ENCODE measurements around the gene FLYWCH1. TPM values are rescaled to one million over a fixed set of nuclear protein-coding genes. Genes with fewer than 3 reads are reported as not detected.

FLYWCH1 gene
- total and polyA plus RNA-seq, 9 donors: 7.8 to 28.5 (median 17.3) TPM

DNA sequence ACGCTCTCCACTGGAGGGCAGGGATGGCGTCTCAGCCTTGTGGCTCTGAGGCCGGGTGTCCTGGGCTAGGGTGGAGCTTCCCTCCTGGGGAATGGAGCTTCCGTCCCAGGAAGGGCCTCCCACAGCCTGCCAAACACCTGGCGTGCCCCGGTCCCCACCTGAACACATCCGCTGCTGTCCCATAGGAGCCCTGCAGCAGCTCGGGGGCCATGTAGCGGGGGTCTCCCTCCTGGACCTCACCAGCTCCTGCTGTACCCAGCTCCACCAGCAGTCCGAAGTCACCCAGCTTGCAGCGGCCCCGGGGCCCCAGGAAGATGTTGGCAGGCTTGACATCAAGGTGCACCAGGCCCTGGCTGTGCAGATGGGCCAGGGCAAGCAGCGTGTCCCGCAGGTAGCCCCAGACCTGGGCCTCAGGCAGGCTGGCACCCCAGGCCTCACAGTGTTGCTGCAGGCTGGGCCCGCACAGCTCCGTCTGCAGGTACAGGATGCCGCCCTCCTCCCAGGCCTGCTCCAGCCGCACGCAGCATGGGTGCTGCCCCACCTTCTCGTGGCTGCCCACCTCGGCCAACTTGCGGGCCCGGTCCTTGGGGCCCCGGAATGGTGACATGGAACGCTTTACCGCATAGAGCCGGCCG, 63.5 kb downstream of the FLYWCH1 start:
- Histone ChIP-seq H3K36me3 (ENCODE audit: control insufficient read depth, insufficient read depth, low read length) (peaks cover 29% of the 10 kb centered on the region), H3K27me3 (ENCODE audit: control insufficient read depth, insufficient read depth, low read length) (peaks cover 3% of the 10 kb centered on the region), H3K9me3 (replicated peaks; ENCODE audit: control insufficient read depth, low read depth, low read length) (no peaks in the 10 kb centered on the region), H3K4me1 (ENCODE audit: control insufficient read depth, insufficient read depth, low read length) (peaks cover 33% of the 10 kb centered on the region), H3K27ac (ENCODE audit: low read length) (no peak overlapping the region), H3K4me3 (ENCODE audit: low read length) (no peak overlapping the region)
- WGBS (ENCODE audit: insufficient coverage): 90% methylated on average over 28 of the region's 28 CpGs
- no peak for DNase-seq

DNA sequence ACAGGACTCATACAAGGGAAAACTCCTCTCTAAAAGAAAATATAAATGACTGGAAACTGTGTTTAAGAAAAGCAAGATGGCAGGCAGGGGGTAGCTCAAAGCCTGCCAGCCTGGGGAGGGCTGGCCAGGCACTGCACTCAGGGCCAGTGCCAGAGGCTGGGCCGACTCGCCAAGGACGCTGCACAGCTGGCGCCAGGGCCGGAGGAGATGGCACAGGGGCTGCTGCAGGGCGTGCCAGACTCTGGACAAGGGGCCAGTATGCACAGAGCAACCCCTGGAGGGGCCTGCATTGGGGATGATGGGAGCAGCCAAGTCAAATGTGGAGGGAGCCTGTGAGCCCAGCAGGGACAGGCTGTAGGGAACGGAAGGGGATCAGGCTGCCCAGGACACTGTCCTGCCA, 64.5 kb downstream of the FLYWCH1 start:
- Histone ChIP-seq H3K36me3 (ENCODE audit: control insufficient read depth, insufficient read depth, low read length) (peaks cover 29% of the 10 kb centered on the region), H3K27ac (ENCODE audit: low read length) (no peak overlapping the region), H3K27me3 (ENCODE audit: control insufficient read depth, insufficient read depth, low read length) (no peaks in the 10 kb centered on the region), H3K9me3 (replicated peaks; ENCODE audit: control insufficient read depth, low read depth, low read length) (no peaks in the 10 kb centered on the region), H3K4me1 (ENCODE audit: control insufficient read depth, insufficient read depth, low read length) (peaks cover 36% of the 10 kb centered on the region), H3K4me3 (ENCODE audit: low read length) (no peak overlapping the region)
- DNase-seq: no peak
- 84% methylated on average over 7 of the region's 7 CpGs for WGBS (ENCODE audit: insufficient coverage)

DNA sequence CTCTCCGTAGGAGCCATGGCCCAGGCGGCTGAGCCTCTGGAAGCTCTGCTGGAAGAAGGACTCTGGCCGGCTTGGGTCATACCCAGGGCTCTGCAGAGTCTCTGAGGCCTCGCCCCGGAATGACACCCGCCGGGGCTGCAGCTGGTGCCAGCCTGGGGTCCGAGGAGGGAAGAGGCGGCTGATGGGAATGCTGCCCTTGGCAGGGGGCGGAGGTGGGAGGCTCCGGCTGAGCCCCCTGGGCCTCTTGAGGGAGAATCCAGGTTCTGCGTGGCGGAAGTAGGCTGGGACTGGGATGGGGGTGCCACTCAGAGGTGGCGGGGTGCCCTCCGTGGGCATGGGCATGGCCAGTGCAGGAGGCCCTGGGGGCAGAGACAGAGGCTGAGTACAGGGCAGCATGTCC, 64.9 kb downstream of the FLYWCH1 start:
- DNase-seq: no peak
- 92% methylated on average over 13 of the region's 15 CpGs for WGBS (ENCODE audit: insufficient coverage)

DNA sequence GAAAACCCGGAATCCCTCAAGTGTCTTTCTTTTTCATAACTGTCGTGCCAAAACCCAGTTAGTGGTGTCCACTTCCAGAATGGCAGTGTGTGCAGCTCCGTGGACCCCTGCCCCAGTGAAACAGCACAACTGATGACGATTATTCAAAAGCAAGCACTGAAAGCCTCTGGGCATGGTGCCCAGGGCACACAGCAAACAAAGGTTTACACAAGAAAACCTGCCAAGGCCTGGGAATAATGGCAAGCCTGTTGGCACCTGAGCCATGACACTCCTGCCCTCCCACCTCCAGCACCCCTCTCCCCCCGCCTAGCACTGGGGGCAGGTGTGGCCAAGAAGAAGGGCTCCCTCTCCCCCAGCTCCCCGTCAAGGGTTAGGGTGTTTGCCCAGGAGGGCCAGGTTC, 65.7 kb downstream of the FLYWCH1 start:
- 88% methylated on average over 4 of the region's 6 CpGs for WGBS (ENCODE audit: insufficient coverage)

More for the DNA sequence above, 64.9 kb downstream of the FLYWCH1 start:
- no peak overlapping the region for H3K27ac ChIP-seq (ENCODE audit: low read length)
- no peaks in the 10 kb centered on the region for H3K9me3 ChIP-seq (replicated peaks; ENCODE audit: control insufficient read depth, low read depth, low read length)
- H3K4me3 ChIP-seq (ENCODE audit: low read length): no peak overlapping the region
- H3K36me3 ChIP-seq (ENCODE audit: control insufficient read depth, insufficient read depth, low read length): peaks cover 24% of the 10 kb centered on the region
- H3K27me3 ChIP-seq (ENCODE audit: control insufficient read depth, insufficient read depth, low read length): no peaks in the 10 kb centered on the region
- H3K4me1 ChIP-seq (ENCODE audit: control insufficient read depth, insufficient read depth, low read length): peaks cover 38% of the 10 kb centered on the region

DNA sequence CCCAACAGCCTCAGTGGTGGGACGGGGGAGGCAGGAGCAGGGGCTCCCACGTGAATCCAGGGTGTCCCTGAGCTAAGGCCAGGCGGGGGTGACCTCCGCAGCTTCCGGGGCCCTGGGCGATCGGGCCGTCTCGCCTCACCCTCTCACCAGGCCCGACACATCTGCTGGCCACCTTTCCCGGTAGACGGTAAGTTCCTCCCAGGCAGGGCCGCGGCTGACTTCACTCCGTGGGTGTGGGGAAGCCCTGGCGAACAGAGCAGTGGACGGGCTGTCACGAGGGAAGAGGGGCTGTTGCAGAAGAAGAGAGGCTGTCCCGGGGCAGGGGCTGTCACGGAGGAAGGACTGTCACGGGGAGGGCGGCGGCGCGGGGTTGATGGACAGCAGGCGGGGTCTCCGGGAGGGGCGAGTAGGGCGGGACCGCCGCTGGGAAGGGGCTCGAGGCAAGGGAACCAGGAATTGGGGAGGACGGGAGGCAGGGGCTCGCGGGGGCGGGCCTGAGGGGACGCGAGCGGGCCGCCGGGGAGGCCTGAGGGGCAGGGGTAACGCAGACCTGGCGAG, 68.0 kb downstream of the FLYWCH1 start:
- Histone ChIP-seq H3K27ac (ENCODE audit: low read length) (no peak overlapping the region), H3K36me3 (ENCODE audit: control insufficient read depth, insufficient read depth, low read length) (peaks cover 12% of the 10 kb centered on the region), H3K4me1 (ENCODE audit: control insufficient read depth, insufficient read depth, low read length) (peaks cover 30% of the 10 kb centered on the region), H3K27me3 (ENCODE audit: control insufficient read depth, insufficient read depth, low read length) (peaks cover 2% of the 10 kb centered on the region), H3K9me3 (replicated peaks; ENCODE audit: control insufficient read depth, low read depth, low read length) (no peaks in the 10 kb centered on the region), H3K4me3 (ENCODE audit: low read length) (peak overlapping the region; percentile 74)
- DNase-seq: no peak
- 3% methylated on average over 32 of the region's 43 CpGs for WGBS (ENCODE audit: insufficient coverage)

More for the DNA sequence above, 65.7 kb downstream of the FLYWCH1 start:
- Histone ChIP-seq H3K4me1 (ENCODE audit: control insufficient read depth, insufficient read depth, low read length) (peaks cover 31% of the 10 kb centered on the region), H3K27me3 (ENCODE audit: control insufficient read depth, insufficient read depth, low read length) (no peaks in the 10 kb centered on the region), H3K4me3 (ENCODE audit: low read length) (no peak overlapping the region), H3K36me3 (ENCODE audit: control insufficient read depth, insufficient read depth, low read length) (peaks cover 23% of the 10 kb centered on the region), H3K27ac (ENCODE audit: low read length) (no peak overlapping the region), H3K9me3 (replicated peaks; ENCODE audit: control insufficient read depth, low read depth, low read length) (no peaks in the 10 kb centered on the region)
- DNase-seq: no peak

DNA sequence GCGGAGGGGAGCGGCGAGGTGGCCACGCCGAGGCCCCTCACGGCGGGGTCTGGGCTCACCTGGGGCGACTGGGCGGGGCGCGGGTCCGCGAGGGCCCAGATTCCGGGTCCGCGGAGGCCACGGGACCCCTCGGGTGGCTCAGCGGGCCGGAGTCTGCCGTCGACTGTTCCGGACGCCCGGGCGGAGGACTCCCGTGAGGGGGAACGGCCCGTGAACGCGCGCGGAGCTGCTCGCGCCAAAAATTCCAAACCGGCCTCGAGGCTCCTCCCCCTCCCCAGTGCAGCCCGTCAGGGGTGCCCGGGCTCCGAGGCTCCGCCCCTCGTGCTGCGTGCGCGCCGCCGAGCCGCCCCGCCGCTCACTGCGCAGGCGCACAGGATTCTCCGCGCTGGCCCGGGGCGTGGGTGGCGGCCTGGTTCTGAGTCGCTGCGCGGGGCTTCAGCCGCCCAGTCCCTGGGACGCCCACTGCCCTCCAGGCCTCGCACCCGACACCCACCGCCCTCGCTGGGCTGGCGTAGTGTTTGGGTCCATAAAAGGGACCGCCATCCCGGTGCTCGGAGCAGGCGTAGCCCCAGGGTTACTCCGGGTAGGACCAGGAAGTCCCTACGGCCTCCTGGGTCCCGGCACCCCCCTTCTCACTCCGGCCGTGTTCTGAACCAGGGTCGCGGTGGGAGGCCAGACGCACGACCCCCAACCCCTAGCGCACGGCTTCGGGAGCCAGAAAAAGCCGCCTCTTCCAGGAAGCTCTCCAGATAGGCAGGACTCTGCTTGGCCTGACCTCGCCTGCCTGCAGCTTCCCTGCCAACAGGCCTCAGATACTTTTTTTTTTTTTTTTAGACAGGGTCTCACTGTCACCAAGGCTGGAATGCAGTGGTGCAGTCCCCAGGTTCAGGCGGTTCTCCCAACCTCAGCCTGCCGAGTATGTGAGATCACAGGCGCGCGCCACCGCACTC, 68.8 kb downstream of the FLYWCH1 start, which contains the start of gene PKMYT1:
Gene PKMYT1, minus strand, starts transcription at position 220 of the 950 bp plus-strand sequence. CDS start 789 bp downstream, outside the sequence.
- 5% methylated on average over 91 of the region's 91 CpGs for WGBS (ENCODE audit: insufficient coverage)
- DNase-seq: peak; percentile 96
- peaks cover 37% of the 10 kb centered on the region for H3K4me1 ChIP-seq (ENCODE audit: control insufficient read depth, insufficient read depth, low read length)
- peak within 1 kb of the TSS; percentile 74 for H3K4me3 ChIP-seq (ENCODE audit: low read length)
- peak within 1 kb of the TSS; percentile 60 for H3K27ac ChIP-seq (ENCODE audit: low read length)
- H3K9me3 ChIP-seq (replicated peaks; ENCODE audit: control insufficient read depth, low read depth, low read length): no peaks in the 10 kb centered on the region
- peaks cover 7% of the 10 kb centered on the region for H3K36me3 ChIP-seq (ENCODE audit: control insufficient read depth, insufficient read depth, low read length)
- peaks cover 3% of the 10 kb centered on the region for H3K27me3 ChIP-seq (ENCODE audit: control insufficient read depth, insufficient read depth, low read length)

DNA sequence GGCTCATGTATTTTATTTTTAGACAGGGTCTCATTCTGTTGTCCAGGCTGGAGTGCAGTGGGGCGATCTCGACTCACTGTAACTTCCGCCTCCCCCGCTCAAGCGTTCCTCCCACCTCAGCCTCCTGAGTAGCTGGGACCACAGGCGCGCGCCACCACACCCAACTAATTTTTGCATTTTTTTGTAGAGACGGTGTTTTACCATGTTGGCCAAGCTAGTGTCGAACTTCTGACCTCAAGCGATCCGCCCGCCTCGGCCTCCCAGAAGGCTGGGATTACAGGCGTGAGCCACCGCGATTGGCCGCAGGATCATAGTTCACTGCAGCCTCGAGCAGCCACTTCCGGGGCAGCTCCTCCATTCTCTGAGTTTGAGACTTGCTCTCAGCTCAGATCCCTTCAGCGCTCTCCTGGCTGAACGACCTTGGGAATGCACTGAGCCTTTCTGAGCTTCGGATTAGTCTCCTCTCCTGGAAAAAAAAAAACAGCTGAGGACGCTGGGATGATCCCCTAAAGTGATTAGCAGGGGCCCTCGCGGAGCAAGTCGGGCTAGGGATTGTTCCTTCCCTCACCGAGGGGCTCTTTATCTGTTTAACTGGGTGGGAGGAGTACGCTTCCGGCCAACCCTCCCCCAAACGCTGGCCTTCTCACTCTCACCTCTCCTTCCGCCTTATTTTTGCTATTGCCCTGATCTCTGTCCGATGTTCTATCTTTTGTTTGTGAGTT, 69.6 kb downstream of the FLYWCH1 start:
- Histone ChIP-seq H3K27ac (ENCODE audit: low read length) (no peak overlapping the region), H3K27me3 (ENCODE audit: control insufficient read depth, insufficient read depth, low read length) (peaks cover 3% of the 10 kb centered on the region), H3K4me1 (ENCODE audit: control insufficient read depth, insufficient read depth, low read length) (peaks cover 46% of the 10 kb centered on the region), H3K36me3 (ENCODE audit: control insufficient read depth, insufficient read depth, low read length) (no peaks in the 10 kb centered on the region), H3K4me3 (ENCODE audit: low read length) (no peak overlapping the region), H3K9me3 (replicated peaks; ENCODE audit: control insufficient read depth, low read depth, low read length) (no peaks in the 10 kb centered on the region)
- WGBS (ENCODE audit: insufficient coverage): 26% methylated on average over 19 of the region's 33 CpGs
- DNase-seq: no peak

DNA sequence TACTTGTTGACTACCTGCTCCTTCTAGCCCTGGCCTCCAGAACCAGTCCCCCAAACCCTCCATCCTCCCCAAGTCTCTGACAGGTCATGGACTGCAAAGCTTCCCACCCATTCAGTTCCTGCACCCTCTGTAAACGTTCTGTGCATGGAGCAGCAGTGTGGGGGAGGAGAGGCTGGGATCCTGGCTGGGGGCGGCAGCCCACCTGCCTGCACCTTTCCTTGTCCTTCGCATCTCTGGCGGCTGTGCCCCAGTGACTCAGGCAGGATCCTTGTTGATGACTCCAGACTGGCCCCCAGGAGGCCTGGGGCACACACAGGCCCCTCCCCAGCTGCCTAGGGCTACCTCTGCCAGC, 70.1 kb downstream of the FLYWCH1 start:
- WGBS (ENCODE audit: insufficient coverage): 54% methylated on average over 3 of the region's 4 CpGs
- no peaks in the 10 kb centered on the region for H3K36me3 ChIP-seq (ENCODE audit: control insufficient read depth, insufficient read depth, low read length)
- peaks cover 3% of the 10 kb centered on the region for H3K27me3 ChIP-seq (ENCODE audit: control insufficient read depth, insufficient read depth, low read length)
- H3K9me3 ChIP-seq (replicated peaks; ENCODE audit: control insufficient read depth, low read depth, low read length): no peaks in the 10 kb centered on the region
- no peak overlapping the region for H3K27ac ChIP-seq (ENCODE audit: low read length)
- no peak overlapping the region for H3K4me3 ChIP-seq (ENCODE audit: low read length)
- peaks cover 51% of the 10 kb centered on the region for H3K4me1 ChIP-seq (ENCODE audit: control insufficient read depth, insufficient read depth, low read length)
- no peak for DNase-seq

DNA sequence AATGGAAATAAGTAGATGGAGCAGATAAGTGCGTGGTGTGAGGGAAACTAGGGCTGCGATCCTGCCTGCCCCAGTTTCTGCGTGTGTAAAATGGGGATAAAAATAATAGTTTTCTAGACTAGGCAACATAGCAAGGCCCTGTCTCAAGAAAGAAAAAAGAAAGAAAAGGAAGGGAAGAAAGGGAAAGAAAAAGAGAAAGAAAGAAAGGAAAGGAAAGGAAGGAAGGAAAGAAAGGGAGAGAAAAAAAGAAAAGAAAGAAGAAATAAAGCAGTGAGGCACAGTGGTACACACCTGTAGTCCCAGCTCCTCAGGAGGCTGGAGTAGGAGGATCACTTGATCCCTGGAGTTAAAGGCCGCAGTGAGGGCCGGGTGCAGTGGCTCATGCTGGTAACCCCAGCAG, 70.7 kb downstream of the FLYWCH1 start:
- Histone ChIP-seq H3K27me3 (ENCODE audit: control insufficient read depth, insufficient read depth, low read length) (peaks cover 3% of the 10 kb centered on the region), H3K4me1 (ENCODE audit: control insufficient read depth, insufficient read depth, low read length) (peaks cover 56% of the 10 kb centered on the region), H3K36me3 (ENCODE audit: control insufficient read depth, insufficient read depth, low read length) (no peaks in the 10 kb centered on the region), H3K27ac (ENCODE audit: low read length) (no peak overlapping the region), H3K9me3 (replicated peaks; ENCODE audit: control insufficient read depth, low read depth, low read length) (no peaks in the 10 kb centered on the region), H3K4me3 (ENCODE audit: low read length) (no peak overlapping the region)
- no peak for DNase-seq
- 73% methylated on average over 5 of the region's 5 CpGs for WGBS (ENCODE audit: insufficient coverage)

All from muscle of leg (tissue), 11 donors.